Measurements from ENCODE around the gene CAPN8.

The CAPN8 gene

GRCh38 chr1:223665592-223666312, at the start of gene CAPN8:
Gene CAPN8 (minus strand): TSS chr1:223665701. CDS start chr1:223665646, 55 bp downstream.
- no peak for DNase-seq

DNA sequence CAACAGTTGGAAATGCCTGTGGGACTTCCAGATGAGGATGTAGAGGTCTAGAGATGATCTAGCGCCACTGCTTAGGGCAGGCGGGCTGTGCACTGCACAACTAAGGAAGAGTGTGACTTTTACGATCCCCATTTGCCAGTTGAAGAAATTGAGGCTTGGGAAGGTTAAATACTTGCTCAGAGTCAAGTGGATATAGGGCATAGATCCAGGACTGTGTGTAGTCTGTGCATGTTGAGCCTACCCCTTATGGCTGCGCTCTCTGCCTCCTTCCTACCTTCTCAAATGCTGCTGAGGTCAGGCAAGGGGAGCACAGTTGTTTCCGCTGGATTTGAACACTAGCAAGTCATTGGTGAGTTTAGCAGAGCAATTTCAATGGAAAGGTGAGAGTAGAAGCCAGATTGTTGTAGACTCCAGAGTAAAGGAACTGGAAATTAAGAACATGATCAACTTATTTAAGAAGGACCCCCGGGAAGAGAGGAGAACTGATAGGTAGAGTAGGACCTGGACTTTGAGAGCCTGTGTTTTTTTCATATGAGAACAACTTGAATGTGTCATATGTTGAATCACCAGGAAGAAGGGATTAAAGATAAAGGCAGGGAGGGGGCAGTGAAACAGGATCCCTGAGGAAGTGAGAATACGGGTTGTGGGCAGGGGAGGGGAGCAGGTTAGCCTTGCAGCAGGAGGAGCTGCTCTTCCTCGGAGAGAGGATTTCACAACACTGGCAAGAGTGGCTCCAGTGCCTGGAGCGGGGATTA, 49.5 kb upstream of the CAPN8 start:
- DNase-seq = peak; percentile 45

- DNase-seq = no peak
Observed at GRCh38 chr1:223714421-223714724, 48.9 kb upstream of the CAPN8 start.

GRCh38 chr1:223713546-223714420, 48.3 kb upstream of the CAPN8 start:
- peak; percentile 19 for DNase-seq

DNA sequence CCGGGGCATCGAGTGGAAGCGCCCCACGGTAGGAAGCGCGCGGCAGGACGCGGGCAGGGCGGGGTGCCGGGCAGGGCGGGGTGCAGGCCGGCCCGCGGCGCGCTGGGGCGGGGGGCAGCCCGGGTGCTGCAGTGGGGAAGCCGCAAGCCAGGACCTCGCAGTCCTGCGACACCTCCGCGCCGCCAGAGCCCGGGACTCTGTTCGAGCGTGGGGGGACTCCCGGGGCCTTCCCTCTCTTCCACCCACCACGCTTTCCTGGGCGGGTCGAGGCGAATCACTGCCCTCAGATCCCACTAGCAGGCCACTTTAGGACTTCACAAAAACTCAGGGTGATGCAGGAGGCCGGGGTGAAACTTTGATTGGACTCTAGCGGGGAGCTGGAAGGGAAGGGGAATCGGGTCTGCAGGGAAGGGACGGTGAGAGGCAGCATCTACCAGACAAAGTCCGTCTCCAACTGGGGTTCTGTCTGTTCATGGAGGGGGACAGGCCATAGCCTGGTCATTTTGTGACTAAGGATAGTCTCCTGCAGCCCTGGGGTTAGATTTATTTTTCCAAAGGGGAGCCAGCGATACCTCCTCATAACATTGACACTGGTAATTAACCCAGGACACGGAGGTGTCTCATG, 47.5 kb upstream of the CAPN8 start:
- peak; percentile 26 for DNase-seq

DNA sequence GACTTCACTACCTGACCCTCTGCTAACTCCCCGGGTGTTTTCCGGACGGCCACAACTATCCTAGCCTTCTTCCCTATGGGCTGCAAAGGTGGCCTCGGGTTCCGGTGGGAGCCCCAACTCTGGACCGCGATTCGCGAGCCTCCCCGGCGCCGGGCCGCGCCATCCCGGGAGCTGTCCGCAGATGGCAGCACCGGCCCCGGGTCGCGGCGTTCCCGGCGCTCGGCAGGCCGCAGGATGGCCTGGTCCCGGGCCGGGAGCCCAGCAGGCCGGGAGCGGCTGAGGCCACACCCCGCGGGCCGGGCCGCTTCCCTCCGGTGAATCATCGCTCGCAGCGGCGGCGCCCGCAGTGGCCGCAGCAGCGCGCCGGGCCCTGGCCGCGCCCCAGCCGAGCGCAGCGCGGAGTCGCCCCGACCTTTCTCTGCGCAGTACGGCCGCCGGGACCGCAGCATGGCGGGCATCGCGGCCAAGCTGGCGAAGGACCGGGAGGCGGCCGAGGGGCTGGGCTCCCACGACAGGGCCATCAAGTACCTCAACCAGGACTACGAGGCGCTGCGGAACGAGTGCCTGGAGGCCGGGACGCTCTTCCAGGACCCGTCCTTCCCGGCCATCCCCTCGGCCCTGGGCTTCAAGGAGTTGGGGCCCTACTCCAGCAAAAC, 46.8 kb upstream of the CAPN8 start, which contains the start of gene CAPN2:
Gene CAPN2 (plus strand): TSS at position 346 of the 656 bp plus-strand sequence. CDS start 102 bp downstream, at position 448.
- DNase-seq = peak; percentile 66

- no peak for DNase-seq
Observed at GRCh38 chr1:223711747-223712193, 46.3 kb upstream of the CAPN8 start.

GRCh38 chr1:223711173-223711572, 45.7 kb upstream of the CAPN8 start:
- DNase-seq = no peak

DNA sequence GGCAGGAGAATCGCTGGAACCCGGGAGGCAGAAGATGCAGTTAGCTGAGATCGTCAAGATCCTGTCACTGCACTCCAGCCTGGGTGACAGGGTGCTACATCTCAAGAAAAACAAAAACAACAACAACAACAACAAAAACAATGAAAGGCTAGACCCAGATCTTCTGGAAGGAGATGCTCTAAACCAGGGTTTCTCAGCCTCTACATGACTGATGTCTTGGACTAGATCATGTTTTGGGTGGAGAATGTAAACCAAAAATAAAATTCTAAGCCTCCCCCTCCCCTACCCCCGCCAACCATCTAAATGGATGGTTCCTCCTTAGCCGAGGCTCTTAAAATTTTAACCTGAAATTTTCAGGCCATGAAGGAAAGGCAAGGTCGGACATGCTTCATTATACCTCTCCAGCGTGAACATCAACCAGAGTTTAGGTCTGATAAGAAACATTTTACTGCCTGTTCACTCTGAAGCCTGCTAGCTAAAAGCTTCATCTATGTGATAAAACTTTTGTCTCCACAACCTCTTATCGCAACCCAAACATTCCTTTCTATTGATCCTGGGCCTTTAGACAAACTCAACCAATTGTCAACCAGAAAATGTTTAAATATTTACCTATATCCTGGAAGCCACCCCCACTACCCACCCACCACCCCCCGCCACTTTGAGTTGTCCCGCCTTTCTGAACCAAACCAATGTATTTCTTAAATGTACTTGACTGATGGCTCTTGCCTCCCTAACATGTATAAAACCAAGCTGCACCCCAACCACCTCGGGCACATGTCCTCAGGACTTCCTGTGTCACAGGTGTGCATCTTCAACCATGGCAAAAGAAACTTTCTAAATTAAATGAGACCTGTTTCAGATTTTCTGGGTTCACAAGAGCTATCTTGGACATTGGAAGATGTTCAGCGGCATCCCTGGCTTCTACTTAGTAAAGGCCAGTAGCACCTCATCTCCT, 45.0 kb upstream of the CAPN8 start:
- DNase-seq = no peak

GRCh38 chr1:223709598-223709997, 44.1 kb upstream of the CAPN8 start:
- DNase-seq = no peak

DNA sequence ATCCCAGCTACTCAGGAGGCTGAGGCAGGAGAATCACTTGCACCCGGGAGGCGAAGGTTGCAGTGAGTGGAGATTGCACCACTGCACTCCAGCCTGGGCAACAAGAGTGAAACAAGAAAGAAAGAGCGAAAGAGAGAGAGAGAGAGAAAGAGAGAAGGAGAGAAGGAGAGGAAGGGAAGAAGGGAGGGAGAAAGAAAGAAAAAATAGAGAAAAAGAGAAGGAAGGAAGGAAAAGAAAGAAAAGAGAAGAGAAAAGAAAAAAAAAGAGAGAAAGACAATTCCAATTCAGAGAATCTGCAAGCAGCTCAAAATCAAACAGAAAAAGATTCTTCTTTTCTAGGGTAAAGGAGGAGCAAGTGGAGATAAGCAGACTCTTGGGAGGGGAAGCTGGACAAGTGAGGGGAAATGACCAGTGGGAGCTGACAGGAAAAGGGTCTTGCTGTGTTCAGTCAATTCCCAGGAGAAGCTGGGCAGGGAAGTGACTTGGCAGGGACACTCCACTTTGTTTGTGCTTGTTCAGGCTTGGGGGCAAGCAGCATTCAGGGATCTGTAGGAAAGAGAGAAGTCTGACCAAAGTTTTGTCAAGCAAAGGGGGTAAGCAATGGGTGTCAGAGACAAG, 43.3 kb upstream of the CAPN8 start:
- no peak for DNase-seq

GRCh38 chr1:223708001-223708359, 42.5 kb upstream of the CAPN8 start:
- no peak for DNase-seq

GRCh38 chr1:223707256-223708000, 41.9 kb upstream of the CAPN8 start:
- no peak for DNase-seq

DNA sequence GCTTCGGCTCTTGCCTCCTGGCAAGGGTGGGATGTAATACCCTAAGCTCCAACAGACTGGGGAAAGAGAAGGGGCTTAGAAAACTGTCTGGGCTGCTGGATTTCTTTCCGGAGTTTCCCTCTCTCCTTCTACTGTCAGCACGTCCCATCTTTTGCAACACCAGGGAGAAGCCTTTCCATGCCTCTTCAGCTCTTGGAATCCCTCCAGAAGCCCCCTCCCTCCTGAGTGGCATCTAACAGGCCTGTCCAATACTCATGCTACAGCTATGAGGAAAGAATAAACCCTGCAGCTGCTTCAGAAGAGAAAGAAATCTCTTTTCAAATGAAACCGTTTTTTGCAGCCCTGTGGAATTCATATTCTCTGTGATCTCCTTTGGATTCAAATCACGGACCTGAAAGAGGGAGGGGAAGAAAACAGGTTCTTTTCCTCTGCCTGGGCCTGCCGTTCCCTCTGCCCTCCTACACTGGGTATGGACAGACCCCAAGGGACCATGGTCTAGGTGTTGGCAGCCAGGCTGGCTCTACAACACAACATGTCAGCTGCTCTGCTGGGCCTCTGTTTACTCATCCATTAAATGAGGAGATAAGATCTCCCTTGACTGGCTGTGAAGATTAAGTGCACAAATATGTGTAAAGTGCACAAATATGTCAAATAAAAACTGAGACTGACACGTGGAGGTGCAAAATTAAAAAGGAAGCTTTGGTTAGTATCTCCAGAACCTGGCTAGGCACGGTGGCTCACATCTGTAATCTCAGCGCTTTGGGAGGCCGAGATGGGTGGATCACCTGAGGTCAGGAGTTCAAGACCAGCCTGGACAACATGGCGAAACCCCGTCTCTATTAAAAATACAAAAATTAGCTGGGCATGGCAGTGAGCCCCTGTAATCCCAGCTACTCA, 40.8 kb upstream of the CAPN8 start:
- no peak for DNase-seq

- no peak for DNase-seq
Observed at GRCh38 chr1:223704921-223705878, 39.7 kb upstream of the CAPN8 start.

DNA sequence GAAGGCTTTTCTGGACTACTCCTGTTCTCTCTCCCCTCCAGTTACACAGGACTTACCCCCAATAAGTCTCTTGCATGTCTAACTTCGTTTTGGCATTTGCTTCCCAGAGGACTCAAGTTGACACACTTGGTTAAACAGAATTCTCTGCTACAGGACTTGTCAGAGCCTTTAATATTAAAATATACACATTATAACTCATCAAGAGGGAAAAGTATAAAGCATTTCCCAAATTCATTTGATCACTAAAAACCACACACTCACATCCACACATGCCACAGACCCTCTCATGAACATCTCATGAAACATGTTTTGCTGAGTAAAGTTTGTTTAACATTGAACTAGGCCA, 38.1 kb upstream of the CAPN8 start:
- DNase-seq = no peak

DNA sequence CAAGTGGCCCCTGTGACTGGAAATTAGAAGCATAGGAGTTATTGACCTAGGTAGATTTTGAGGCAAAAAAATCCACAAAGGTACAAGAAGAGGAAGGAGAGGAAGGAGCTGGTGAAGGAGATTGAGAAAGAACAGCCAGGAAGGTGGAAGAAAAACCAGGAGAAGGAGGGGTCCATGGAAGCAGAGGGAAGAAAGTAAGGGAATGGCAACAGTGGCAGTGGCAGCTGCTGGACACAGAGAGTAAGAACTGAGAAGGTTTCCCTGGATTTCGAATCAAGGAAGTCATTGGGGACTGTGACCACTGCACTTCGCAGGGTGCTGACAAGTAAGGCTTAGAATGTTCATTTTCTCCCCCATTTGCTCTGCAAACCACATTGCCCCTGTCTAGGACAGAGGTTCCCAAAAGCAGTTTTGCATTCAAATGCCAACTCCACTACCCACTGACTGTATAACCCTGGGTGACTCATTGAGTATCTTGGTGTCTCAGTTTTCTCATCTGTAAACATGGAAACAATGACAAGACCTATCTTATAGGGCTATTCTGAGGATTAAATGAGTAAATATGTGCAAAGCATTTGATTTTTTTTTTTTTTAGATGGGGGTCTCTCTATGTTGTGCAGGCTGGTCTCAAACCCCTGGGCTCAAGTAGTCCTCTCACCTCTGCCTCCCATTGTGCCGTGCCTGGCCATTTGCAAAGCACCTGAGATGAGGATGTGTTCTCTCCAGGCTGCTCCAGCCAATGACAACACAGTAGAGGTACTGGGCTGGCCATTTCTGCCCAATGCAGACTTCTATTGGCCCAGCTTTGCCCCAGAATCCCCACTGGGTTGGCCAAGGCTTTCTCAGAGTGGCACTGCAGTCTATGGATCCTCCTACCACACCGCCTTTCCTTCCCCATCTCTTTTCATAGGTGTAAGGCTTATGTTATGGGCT, 37.5 kb upstream of the CAPN8 start:
- DNase-seq = no peak
